ENCODE data around the gene CASQ1.

DNA sequence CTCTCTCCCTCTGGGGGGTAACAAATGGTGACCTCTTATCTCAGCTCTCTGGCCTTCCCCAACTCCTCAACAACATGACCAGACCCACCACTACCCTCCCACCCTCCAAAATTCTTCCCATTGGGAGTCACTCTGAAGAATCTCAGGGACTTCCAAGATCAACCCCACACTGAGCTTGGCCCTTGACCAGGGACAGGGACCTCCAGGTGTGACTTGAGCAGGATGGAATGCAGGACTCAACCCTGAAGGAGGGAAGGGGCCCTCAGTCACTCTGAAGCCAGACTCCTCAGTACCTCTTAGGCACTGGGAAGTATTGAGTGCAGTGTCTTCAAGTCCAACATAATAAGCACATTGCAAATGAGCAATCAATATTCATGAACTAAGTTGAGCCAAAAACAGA is 1.9 kb downstream of the CASQ1 start:
- TF ChIP-seq POLR2A (IDR thresholded peaks at IDR 0.05): no peak
- TF ChIP-seq, protein P1, sequence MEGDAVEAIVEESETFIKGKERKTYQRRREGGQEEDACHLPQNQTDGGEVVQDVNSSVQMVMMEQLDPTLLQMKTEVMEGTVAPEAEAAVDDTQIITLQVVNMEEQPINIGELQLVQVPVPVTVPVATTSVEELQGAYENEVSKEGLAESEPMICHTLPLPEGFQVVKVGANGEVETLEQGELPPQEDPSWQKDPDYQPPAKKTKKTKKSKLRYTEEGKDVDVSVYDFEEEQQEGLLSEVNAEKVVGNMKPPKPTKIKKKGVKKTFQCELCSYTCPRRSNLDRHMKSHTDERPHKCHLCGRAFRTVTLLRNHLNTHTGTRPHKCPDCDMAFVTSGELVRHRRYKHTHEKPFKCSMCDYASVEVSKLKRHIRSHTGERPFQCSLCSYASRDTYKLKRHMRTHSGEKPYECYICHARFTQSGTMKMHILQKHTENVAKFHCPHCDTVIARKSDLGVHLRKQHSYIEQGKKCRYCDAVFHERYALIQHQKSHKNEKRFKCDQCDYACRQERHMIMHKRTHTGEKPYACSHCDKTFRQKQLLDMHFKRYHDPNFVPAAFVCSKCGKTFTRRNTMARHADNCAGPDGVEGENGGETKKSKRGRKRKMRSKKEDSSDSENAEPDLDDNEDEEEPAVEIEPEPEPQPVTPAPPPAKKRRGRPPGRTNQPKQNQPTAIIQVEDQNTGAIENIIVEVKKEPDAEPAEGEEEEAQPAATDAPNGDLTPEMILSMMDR (IDR thresholded peaks at IDR 0.05): no peak

All from right lobe of liver (tissue), 4 donors.